Measurements from ENCODE around the gene RNASE7.

Gene RNASE7

DNA sequence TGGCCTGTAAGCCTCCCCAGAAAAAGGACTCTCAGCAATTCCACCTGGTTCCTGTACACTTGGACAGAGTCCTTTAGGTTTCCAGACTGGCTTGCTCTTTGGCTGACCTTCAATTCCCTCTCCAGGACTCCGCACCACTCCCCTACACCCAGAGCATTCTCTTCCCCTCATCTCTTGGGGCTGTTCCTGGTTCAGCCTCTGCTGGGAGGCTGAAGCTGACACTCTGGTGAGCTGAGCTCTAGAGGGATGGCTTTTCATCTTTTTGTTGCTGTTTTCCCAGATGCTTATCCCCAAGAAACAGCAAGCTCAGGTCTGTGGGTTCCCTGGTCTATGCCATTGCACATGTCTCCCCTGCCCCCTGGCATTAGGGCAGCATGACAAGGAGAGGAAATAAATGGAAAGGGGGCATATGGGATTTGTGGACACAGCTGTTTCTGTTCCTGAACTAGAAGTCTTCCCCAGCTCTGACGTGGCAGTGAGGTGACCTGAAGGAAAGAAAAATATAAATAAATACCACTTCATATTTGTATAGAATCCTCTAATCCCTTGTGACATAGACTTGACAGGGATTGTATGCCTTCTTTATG lies 1.3 kb downstream of the RNASE7 start:
- DNase-seq (ENCODE audit: low read depth, low spot score), result no peak

GRCh38 chr14:21043974-21044618 lies 1.9 kb downstream of the RNASE7 start:
- no peak for DNase-seq (ENCODE audit: low read depth, low spot score)

DNA sequence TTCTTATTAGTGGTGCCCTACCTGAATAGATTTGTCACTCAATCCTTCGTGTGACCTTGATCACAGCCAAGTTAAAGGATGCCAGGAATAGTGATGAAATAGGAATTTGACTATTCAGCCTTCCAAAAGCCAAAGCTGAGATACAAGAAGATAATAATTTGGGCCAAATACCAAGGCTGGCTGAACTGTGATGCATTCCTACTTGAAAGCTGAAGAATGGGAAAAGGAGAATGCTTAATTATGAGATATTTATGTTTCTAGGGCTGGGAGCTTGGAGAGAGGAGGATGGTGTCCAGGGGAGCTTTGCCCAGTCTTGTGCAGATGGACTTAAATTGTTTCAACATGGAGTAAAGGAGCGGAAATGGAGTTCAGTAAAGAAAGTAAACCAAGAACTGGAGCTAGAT lies 5.2 kb downstream of the RNASE7 start:
- no peak for DNase-seq (ENCODE audit: low read depth, low spot score)

GRCh38 chr14:21048638-21049037 lies 6.5 kb downstream of the RNASE7 start:
- DNase-seq (ENCODE audit: low read depth, low spot score), result no peak

DNA sequence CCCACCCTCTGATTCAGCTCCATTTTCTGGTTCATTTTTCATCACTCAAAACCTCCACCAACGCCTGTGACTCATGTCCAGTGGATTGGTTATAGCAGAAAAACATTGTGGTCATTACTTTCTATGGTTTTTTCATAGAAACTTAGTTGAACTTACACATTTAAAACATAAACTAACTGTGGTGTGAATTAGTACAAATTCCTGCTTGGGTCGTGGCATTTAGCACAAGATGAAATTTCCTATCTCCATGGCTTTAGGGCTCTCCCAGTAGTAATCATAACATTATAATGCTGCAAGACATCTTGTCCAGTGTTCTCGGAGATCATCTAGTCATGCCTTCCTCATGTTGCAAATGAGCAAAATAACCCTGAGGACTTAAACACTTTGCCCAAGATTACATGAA lies 7.1 kb downstream of the RNASE7 start:
- DNase-seq (ENCODE audit: low read depth, low spot score), result no peak

DNA sequence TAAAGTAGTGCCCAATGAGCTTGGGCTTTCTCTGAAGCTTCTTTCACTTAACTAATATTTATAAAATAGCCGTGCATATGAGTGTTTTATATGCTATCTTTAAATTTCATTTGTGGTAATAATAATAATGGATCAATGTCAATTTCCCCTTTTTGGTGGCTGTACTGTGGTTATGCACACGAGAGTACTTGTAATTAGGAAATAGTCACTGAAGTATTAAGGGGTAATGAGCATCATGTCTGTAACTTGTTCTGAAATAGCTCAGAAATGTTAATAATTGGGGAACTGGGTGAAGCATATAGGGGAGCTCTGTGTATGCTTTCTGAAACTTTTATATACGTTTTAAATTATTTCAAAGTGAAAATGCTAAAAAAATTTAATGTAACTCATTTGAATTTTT lies 8.4 kb downstream of the RNASE7 start:
- no peak for DNase-seq (ENCODE audit: low read depth, low spot score)

DNA sequence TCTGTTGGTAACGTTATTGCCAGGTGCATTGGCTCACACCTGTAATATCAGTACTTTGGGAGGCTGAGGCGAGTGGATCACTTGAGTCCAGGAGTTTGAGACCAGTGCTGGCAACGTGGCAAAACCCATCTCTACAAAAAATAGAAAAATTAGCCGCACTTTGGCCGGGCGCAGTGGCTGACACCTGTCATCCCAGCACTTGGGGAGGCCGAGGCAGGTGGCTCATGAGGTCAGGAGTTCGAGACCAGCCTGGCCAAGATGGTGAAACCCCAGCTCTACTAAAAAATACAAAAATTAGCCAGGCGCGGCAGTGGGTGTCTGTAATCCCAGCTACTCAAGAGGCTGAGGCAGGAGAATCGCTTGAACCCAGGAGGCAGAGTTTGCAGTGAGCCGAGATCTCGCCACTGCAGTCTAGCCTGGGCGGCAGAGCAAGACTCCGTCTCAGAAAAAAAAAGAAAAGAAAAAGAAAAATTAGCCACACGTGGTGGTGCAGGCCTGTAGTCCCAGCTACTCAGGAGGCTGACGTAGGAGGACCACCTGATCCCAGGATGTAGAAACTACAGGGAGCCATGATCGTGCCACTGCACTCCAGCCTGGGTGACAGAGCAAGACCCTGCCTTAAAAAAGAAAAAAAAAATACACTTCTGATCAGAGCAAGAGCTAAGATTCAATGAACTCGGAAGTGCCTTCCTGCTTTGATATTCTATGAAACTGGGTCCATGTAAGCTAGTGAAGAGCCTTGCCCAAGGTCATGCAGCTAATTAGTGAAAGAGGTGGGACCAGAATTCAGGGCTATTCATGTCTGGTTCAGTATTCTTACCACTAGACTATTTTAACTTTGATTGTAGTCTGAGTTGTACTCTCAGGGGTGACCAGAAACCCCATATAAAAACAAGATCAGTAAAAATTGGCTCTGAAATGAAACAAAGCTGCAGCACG lies 11.3 kb downstream of the RNASE7 start:
- DNase-seq (ENCODE audit: low read depth, low spot score), result no peak

DNA sequence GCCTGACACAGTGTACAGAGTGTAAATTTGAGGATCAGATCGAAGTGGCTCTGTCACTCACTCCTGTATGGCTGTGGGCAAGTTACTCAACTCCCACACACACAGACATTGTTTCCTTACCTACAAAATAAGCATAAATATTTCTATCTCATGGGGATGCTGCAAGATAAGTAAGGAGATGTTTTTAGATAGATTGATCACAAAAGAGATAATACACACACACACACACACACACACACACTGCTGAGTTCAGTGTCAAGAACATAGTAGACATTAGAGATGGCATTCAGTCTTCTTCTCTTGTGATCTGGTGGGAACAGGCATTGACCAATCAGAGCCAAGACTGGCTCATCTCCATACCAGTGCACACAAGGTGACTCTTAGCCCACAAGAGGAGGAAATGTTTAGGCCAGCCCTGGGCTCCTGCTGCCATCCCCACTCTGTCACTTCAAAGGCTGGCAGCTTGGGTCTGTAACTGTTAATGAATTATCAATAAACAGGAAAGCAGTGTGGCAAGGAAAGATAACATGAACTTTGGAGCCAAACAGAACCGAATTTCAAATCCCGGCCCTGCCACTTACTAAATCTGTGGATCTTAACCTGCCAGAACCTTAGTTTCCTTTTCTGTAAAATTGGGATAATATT lies 12.1 kb downstream of the RNASE7 start:
- DNase-seq (ENCODE audit: low read depth, low spot score), result no peak

- no peak for DNase-seq (ENCODE audit: low read depth, low spot score)
Observed at GRCh38 chr14:21054768-21055145, 12.6 kb downstream of the RNASE7 start.

DNA sequence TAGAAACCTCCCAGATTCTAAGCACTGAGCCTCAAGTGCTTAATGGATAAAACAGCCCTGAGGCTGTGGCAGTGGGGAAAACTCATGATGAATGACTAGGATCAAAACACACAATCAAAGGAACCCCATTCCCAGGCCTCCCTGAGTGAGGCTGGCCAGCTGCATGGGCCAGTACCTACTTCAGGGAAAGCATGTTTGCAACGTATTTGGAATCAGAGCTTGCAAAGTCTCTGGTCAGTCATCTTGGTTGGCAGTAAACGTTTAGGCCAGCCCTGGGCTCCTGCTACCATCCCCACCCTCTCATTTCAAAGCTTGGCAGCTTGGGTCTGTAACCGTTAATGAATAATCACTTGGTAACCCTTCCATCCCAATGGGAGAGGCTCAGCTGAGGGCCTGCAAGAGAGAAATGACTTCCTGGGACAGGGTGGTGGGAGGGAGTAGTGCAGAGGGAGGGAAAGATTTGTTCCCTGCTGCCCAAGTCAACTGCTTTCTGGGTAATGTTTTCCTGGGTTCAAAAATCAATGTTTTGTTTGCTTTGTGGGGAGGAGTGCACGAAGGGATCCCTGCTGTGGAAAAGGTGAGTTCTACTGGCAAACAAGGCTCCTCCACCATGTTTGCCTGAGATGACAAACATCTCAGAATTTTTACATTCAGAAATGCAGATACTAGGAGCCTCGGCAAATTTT lies 13.4 kb downstream of the RNASE7 start:
- no peak for DNase-seq (ENCODE audit: low read depth, low spot score)

GRCh38 chr14:21056520-21057163 lies 14.5 kb downstream of the RNASE7 start:
- no peak for DNase-seq (ENCODE audit: low read depth, low spot score)

GRCh38 chr14:21057803-21058675 lies 15.9 kb downstream of the RNASE7 start, which contains the start of gene RNASE8:
Gene RNASE8 (plus strand): TSS chr14:21057822. CDS start chr14:21057893, 71 bp downstream.
- no peak for DNase-seq (ENCODE audit: low read depth, low spot score)

GRCh38 chr14:21058903-21059302 lies 16.7 kb downstream of the RNASE7 start:
- DNase-seq (ENCODE audit: low read depth, low spot score), result no peak

GRCh38 chr14:21059842-21060613 lies 17.9 kb downstream of the RNASE7 start:
- DNase-seq (ENCODE audit: low read depth, low spot score), result no peak

GRCh38 chr14:21060614-21061346 lies 18.6 kb downstream of the RNASE7 start:
- DNase-seq (ENCODE audit: low read depth, low spot score), result no peak

DNA sequence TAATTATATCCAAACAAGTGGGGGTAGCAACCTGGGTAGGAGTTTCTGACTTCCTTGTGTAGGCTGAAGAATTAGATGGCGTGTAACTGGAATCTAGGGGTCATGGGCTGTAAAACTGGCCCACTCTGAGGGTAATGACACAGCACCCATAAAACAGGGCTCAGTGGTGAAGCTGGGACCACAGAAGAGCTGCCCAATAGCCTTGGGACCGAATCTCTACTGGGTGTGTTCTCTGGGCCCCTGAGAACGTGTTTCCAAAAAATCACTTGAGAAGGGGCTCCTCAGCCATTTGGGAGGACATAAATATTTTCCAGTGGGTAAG lies 19.1 kb downstream of the RNASE7 start:
- no peak for DNase-seq (ENCODE audit: low read depth, low spot score)

- DNase-seq (ENCODE audit: low read depth, low spot score), result no peak
Observed at GRCh38 chr14:21063479-21063878, 21.3 kb downstream of the RNASE7 start.

- DNase-seq (ENCODE audit: low read depth, low spot score), result no peak
Observed at GRCh38 chr14:21066882-21067502, 24.8 kb downstream of the RNASE7 start.
